Embryonic facial prominence (tissue), 1 donor: ENCODE data around the gene PRG2.
"Not testable (repeated sequence)": the region's sequence is repeated elsewhere in the genome, so short reads cannot be mapped to it uniquely, and the experiment has no call there.

Experiments
- DNase-seq: peaks from one replicate; pipeline ENCODE4 v3.0.0-alpha.2; 2016; ENCODE audit errors: extremely low spot score

Gene PRG2

GRCh38 chr11:57419146-57419545 is 28.7 kb upstream of the PRG2 start:
- no peak for DNase-seq

GRCh38 chr11:57418131-57418530 is 27.7 kb upstream of the PRG2 start:
- no peak for DNase-seq

- DNase-seq: no peak
Observed at GRCh38 chr11:57417056-57417455, 26.6 kb upstream of the PRG2 start.

- no peak for DNase-seq
Observed at GRCh38 chr11:57416436-57416835, 26.0 kb upstream of the PRG2 start.

DNA sequence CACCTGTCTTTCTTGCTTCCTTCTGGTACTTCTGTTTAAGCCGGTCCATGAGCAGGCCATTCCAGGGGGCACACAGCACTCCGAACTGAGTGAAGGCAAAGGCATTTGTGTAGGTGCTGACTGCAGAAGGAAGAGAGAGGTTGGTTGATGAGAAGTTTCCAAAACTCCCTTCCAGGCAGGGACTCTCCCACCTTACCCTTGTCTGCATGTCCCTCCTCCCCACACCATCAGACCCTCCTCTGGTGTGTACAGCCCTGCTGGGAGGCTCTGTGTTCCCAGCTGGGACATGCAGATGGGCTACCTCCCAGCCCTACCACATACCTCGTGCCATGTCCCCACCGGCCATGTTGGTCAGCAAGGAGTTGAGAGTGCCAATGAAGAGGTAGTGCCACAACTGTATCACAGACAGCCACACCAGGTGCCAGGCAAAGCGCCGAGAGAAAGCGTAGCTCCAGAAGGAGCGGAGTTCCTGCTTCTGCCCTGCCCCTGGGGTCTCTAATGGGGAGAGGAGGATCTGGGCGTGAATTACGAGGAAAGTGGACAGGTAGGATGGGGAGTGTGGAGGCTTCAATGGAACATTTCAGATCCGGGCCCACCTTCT is 24.3 kb upstream of the PRG2 start:
- DNase-seq: no peak

- DNase-seq: no peak
Observed at GRCh38 chr11:57413681-57414080, 23.2 kb upstream of the PRG2 start.

- DNase-seq: no peak
Observed at GRCh38 chr11:57410287-57410686, 19.8 kb upstream of the PRG2 start.

DNA sequence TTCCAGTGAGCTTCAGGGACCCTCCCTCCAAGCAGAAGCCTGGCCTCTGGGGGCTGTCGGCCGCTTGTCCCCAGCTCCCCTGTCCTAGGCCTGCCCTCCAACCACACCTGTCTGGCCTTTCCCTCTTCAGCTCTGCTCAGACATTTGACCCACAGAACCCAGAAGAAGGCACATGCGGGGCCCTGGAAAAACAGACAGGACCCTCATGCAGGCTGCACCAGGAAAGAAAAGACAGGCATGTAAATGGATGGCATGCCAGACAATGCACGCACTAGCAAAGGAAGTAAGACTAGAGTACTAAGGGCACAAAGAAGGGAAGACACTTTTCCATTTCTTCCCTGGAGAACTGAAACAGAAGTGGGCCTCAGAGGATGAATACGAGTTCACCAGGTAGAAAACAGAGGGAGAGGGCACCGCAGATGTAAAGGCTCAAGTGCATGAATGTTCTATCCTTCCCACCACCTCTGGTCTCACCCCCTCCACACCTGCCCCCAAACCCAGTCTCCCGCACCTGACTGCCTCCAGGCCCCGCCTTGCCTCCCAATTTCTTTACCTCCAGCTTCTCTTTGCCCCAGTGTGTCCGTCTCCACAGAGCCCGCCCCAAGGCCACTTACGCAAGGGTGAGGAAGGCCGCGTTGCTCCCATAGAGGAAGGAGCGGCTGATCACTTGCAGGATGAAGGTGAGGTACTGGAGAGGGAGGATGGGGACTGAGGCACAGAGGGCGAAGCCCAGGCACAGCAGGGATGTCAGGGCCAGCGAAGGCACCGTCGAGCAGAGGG is 19.1 kb upstream of the PRG2 start:
- DNase-seq: no peak

- no peak for DNase-seq
Observed at GRCh38 chr11:57408771-57409170, 18.3 kb upstream of the PRG2 start.

- DNase-seq: no peak
Observed at GRCh38 chr11:57407941-57408475, 17.6 kb upstream of the PRG2 start.

DNA sequence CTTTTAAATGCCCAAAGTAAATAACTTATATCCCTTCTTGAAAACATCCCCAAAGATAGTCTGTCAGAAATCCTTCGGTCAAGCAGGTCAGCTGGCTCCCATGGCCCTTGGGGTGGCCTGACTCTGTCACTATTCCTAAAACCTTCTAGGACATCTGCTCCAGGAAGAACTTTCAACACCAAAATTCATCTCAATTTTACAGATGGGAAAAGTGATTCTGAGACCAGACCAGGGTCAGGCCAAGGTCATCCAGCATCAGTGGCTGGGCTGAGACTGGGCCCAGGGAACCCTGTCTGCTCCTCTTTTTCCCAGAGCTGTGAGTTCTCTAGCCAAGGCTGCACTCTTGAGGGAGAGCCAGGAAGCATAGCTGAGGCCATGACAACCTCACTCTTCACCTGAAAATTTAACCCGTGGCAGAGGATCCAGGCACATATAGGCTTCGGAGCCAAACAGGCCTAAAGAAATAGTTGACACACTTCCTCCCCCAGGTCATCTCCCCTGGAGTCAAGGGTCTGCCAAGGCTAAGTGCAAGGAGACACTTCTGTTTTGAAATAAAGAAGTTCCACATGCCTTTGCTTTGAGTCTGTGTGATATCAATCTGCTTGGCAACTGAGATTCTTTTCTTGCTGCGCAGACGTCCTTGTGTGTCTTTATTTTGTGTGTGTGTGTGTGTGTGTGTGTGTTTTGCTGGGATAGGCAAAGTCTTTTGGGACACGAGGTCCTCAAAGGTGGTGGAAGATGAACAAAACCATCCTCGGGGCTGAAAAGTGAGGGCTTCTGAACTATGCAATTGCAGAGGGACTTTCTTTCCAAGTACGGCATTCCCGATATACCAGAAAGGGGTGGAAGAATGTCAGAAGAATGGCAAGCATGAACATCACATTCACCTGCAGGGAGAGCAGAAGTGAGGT is 16.8 kb upstream of the PRG2 start:
- no peak for DNase-seq

GRCh38 chr11:57406337-57406904 is 16.0 kb upstream of the PRG2 start:
- no peak for DNase-seq

DNA sequence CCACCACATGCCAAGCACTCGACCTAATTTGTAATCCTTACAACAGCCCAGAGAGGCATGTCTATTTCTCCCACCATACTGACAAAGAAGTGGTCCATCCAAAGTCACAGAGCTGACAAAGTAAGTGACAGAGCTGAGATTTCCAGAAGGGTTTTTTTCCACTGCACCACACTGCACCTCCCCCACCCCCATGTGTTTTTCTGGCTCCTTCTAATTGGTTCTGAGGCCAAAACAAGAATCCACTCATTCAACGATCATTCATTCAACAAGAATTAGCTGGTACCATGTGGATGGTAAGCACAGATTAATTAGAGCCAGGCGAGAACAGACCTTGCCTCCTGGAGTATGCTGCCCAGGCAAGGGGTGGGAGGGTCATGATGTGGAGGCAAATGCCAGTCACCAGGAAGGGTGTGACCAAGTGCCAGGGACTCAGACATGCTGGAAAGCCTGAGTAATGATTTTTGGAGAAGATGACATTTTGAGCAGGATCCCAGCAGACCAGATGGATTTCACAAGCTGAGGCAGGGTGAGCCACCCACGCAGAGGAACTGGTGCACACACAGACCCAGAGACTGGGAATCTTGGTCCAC is 14.9 kb upstream of the PRG2 start:
- no peak for DNase-seq

DNA sequence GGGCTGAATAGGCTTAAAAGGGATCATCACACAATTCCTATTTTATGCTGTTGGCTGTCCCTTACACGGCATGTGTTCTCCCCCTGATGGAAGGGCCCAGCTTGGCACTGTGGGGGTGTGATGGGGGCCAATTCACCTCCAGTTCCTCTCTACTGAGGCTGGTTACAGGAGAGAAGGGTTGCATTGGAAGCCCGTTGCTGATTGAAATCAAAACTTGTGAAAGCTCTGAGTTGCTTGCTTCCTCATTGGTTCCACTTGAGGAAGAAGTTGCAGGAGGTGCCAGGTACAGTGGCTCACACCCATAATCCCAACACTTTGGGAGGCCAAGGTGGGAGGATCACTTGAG is 13.3 kb upstream of the PRG2 start:
- no peak for DNase-seq

DNA sequence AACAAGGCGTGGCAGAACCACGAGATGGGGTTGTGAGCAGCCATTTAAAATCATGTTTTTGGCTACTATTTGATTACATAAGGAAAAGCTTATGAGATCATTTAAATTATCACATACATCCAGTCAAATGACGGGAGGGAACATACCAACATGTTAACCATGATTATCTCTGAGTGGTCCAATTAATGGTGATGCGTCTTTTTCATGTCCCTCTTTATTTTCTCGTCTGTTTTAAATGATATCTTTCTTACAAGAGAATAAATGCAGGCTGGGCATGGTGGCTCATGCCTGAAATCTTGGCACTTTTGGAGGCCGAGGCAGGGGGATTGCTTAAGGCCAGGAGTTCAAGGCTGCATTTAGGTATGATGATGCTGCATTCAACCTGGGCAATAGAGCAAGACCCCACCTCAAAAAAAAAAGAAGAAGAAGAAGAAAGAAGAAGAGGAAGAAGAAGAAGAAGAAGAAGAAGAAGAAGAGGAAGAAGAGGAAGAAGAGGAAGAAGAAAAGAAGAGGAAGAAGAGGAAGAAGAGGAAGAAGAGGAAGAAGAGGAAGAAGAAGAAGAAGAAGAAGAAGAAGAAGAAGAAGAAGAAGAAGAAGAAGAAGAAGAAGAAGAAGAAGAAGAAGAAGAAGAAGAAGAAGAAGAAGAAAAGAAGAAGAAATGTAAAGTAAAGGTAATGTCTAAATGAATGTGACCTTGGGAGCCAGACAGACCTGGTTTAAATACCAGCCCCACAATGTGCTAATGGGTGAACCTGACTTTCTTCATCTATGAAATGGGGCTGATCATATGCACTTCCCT is 12.8 kb upstream of the PRG2 start:
- DNase-seq: not testable (repeated sequence)

DNA sequence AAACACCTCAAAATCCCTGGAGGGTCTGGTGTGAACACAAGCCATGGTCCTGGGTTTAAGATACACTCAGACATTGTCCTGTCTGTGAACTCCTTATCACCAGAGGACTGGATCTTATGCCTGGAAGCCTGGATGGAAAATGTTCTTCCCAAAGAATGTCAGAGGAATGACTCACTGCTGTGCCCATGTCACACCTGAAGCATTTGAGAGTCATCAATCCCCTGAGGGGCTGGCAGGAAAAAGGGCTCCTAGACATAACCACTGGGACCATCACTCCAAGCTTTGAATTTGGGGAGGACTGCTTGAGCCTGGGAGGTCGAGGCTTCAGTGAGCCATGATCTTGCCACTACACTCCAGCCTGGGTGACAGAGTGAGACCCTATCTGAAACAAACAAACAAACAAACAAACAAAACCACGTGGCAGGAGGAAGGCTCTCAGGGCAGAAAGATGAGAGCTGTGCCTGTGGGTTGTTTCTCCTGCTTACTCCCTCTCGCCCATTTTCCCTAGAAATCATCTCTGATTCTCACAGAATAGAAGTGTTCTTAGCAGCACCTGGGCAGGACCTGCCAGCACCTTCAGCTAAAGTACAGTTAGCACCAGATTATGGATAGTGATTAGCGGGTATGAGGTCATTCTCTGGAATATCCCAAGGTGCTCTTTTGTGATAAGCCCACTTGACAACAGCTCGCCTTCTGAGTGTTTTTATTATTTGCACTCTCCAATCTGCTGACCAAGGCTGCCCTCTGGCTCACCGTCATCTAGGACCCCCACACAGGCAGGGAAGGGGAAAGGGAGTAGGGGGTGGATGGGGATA is 11.9 kb upstream of the PRG2 start:
- no peak for DNase-seq

DNA sequence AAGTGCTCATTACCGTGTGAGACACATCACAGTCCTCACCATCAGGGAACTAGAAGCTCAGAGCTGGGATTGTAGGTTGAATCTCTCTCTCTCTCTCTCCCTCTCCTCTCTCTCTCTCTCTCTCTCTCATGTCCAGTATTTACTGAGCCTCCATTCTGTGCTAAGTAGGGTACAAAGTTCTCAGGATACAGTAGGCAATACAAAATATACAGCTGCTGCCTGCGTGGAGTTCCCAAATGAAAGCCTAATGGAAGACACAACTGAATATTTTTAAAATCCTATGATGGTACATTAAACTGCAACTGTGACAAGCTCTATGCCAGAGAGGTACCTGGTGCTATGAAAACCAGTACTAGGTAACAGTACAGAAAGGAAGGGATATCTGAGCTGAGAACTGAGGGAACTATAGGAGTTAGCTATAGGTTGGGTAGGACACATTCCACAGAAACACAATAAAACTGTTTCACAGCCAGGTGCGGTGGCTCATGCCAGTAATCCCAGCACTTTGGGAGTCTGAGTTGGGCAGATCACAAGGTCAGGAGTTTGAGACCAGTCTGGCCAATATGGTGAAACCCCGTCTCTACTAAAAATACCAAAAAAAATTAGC is 9.6 kb upstream of the PRG2 start:
- no peak for DNase-seq

DNA sequence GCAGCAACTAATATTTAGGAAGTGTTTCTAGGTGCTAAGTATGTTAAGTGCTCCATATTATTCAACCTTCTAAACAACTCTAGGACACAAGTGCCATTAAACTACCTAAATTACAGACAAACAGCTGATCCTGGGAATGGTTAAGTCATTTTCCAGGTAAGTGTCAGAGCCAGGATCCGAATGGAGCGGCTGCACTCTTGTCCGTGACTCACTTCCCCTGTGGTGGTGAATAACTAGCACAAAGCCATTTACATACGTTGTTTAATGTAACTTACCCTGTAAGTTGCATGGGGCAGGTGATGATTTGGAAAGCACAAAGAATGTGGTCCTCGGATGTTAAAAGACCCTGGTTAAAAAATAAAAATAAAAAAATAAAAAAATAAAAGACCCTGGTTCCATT is 8.8 kb upstream of the PRG2 start:
- DNase-seq: no peak

DNA sequence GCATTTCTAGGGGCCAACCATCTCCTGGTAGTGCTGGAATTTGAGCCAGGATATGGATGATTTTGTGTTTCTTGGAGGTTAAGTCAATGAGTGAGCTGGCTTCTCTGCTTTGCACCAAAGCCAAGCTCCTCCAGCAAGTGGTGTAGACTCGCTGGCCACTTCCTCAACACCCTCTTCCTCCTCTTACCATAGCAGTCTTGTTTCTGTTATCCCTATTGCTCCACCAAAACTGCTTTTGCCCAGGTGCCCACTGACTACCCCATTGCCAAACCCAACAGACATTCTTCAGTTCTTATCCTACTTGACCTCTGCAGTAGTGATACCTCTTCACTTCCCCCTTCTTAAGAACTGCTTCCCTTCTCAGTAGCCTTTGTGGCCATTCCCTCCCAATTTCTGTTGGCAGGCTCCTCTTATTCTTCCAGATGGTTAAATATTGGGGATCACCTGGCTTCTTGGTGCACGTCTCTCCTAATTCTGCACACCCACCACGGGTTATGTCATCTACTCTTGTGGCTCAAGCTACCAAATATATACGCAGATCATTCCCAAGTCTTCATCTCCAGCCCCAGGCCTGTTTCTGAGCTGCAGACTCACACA is 7.0 kb upstream of the PRG2 start:
- DNase-seq: no peak
